ENCODE measurements around the gene MAP3K14. TPM values are rescaled to one million over a fixed set of nuclear protein-coding genes. Genes with fewer than 3 reads are reported as not detected.
A peak's percentile ranks its signal among the peaks of the same experiment; 100 is the strongest.
"Not testable (repeated sequence)": the region's sequence is repeated elsewhere in the genome, so short reads cannot be mapped to it uniquely, and the experiment has no call there.

Gene MAP3K14
- total RNA-seq, 1 experiment from 2014 or later = 6.2 TPM

- DNase-seq (ENCODE audit: low spot score) = no peak
These were observed 56.5 kb downstream of the MAP3K14 start for GRCh38 chr17:45260204-45260783.

GRCh38 chr17:45258981-45259380 is 57.8 kb downstream of the MAP3K14 start:
- DNase-seq (ENCODE audit: low spot score) = no peak

DNA sequence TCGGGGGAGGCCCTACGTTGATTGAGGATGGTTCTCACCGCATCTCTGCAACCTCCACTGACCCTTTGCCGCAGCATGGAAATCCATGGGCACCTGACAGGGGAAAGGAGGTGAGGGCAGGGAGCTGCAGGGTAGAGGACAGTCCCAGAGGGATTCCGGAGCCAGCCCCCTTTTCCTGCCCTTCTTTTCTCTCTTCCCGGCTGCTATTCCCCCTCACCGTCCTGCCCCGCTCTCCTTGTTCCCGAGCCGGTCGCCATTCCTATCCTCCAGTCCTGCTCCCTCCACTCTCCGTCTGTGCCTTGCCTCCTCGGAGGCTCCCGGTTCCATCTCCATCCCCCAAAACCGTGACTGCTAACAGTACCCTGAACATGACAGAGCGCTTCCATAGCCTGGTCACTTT is 59.7 kb downstream of the MAP3K14 start:
- no peak for DNase-seq (ENCODE audit: low spot score)

- no peak for DNase-seq (ENCODE audit: low spot score)
These were observed 60.5 kb downstream of the MAP3K14 start for GRCh38 chr17:45256114-45256966.

- DNase-seq (ENCODE audit: low spot score) = no peak
These were observed 61.5 kb downstream of the MAP3K14 start for GRCh38 chr17:45255358-45255757.

GRCh38 chr17:45253879-45254278 is 62.9 kb downstream of the MAP3K14 start:
- DNase-seq (ENCODE audit: low spot score) = no peak

GRCh38 chr17:45253237-45253636 is 63.6 kb downstream of the MAP3K14 start:
- not testable (repeated sequence) for DNase-seq (ENCODE audit: low spot score)

DNA sequence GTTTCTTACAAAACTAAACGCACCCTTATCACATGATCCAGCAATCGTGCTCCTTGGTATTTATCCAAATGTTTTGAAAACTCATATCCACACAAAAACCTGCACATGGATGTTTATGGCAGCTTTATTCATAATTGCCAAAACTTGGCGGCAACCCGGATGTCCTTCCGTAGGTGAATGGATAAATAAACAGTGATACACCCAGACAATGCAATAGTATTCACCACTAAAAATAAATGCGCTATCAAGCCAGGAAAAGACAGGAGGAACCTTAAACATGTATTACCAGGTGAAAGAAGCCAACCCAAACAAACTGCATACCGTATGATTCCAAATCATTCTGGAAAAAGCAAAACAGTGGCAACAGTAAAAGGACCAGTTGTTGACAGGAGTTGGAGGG is 64.9 kb downstream of the MAP3K14 start:
- no peak for DNase-seq (ENCODE audit: low spot score)

DNA sequence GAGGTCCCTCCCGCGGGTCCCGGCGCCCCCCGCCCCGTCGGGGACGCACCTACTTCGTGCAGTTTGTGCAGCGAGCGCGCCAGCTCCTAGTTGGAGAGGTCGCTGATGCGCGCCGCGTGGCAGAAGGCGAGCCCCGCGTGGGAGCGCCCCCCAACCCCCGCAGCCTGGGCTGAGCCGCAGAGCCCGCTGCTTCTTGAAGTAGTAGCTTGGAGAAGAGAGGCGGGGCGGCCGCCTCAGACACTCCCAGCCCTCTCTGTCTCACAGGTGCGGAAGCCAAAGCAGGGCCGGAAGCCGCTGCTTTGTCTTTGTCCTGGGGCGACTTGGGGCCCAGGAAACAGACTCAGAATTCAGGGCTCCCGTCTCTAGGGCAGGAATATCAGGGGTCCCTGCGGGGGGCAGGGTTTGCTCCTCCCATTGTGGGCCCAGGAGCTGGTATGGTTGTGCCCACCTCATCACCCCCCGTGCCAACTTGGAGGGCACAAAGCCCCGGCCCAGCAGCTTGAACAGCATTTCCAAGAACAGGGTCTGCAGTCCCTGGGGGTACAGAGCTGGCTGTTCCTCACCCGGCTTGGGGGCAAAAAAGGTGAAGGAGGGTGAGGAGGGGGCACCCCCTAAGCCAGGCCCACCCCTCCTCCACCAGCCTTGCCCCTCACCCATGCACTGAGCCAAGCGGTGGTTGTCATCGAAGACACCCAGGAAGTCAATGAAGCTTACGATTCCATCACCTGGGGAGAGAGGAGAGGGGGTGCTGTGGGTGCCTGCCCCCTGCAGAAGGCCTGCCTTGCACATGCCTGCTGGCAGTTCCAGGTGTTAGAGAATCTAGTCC is 68.5 kb downstream of the MAP3K14 start:
- DNase-seq (ENCODE audit: low spot score) = peak; percentile 70

DNA sequence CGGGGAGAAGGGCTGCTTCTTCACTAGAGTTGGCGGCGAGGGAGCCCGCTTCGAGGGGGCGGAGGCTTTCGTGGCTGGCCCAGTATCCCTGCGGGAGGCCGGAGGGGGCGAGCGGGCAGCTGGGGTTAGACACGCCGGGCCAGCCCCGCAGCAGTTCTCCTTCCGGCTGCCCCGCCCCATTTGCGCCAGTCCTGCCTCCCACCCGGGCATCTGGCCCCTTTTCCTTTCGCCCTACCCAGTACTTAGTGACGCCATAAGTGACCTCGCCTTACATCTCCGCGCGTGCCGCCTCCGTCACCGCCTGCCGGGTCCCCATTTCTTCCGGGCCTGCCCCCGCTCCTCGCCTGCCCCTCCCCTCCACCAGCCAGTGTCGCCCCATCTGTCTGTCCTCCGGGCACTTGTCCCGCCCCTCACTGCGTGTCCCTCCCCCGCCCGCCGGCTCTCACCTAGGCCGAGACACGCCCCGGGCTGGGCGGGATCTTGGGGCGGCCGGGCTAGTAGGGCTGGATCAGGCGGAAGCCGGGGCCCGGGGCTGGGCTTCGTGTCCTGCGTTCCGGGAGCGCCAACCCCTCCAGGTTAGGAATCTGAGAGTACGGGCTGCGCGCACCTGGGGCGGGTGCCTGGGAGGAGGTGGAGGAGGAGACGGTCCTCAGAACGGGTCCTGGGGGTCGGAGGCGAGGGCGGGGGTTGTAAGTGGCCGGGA is 69.2 kb downstream of the MAP3K14 start:
- peak; percentile 98 for DNase-seq (ENCODE audit: low spot score)

- no peak for DNase-seq (ENCODE audit: low spot score)
These were observed 69.9 kb downstream of the MAP3K14 start for GRCh38 chr17:45246861-45247428.

- no peak for DNase-seq (ENCODE audit: low spot score)
These were observed 70.5 kb downstream of the MAP3K14 start for GRCh38 chr17:45246338-45246737.

- no peak for DNase-seq (ENCODE audit: low spot score)
These were observed 71.8 kb downstream of the MAP3K14 start for GRCh38 chr17:45244725-45245656.

DNA sequence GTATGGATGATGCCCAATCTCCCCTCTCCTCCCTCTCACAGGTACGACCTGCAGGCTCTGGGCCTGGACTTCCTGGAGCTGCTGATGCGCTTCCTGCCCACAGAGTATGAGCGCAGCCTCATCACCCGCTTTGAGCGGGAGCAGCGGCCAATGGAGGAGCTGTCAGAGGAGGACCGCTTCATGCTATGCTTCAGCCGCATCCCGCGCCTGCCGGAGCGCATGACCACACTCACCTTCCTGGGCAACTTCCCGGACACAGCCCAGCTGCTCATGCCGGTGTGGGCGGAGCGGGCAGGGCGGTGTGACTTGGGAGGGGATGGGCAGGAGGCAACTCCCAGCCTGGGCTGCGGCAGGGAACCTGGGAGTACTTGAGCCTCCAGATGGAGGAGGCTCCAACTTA is 73.1 kb downstream of the MAP3K14 start:
- DNase-seq (ENCODE audit: low spot score) = peak; percentile 72

GRCh38 chr17:45242029-45242414 is 74.8 kb downstream of the MAP3K14 start:
- no peak for DNase-seq (ENCODE audit: low spot score)

DNA sequence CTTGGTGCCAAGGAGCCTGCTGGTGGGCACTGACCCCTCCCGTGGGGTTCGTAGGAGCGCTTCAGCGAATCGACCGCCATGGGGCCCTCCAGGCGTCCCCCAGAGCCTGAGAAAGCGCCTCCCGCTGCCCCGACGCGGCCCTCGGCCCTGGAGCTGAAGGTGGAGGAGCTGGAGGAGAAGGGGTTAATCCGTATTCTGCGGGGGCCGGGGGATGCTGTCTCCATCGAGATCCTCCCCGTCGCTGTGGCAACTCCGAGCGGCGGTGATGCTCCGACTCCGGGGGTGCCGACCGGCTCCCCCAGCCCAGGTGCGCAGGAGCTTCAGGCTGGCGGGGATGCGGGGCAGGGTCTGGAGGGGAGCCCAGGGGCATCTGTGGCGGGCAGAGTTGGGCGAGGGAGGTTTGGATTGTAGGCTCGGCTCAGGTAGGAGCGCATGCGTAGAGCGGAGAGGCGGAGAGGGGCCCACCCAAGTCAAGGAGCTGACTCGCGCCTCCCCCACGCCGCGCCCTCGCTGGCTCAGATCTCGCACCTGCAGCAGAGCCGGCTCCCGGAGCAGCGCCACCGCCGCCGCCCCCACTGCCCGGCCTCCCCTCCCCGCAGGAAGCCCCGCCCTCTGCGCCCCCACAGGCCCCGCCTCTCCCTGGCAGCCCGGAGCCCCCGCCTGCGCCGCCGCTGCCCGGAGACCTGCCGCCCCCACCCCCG is 75.3 kb downstream of the MAP3K14 start:
- DNase-seq (ENCODE audit: low spot score) = no peak

GRCh38 chr17:45240905-45241327 is 75.9 kb downstream of the MAP3K14 start:
- DNase-seq (ENCODE audit: low spot score) = no peak

- DNase-seq (ENCODE audit: low spot score) = no peak
These were observed 78.6 kb downstream of the MAP3K14 start for GRCh38 chr17:45238155-45238774.

DNA sequence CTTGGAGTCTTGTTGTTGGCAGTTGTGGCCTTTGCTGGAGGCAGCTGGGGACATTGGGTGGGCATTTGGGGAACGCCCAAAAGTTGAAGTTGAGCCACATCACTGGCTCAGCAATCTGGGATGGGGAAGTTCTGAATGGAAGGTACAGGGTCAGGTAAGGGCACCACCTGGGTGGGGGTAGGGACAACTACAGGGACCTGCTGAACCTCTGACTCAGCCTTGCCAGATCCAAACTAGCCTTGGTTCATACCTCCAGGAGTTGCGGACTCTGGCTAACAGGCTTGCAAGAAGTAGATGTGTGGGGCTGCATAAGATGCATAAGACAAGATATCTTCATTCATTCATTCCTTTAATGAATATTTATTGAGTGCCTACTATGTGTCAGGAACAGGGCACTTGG is 79.1 kb downstream of the MAP3K14 start:
- no peak for DNase-seq (ENCODE audit: low spot score)
